GM12864 (cell line): Measurements from ENCODE around the gene CCDC9B.
A peak's percentile ranks its signal among the peaks of the same experiment; 100 is the strongest.

Source experiments
- DNase-seq: peaks from one replicate; pipeline ENCODE4 v3.0.0-alpha.2; 2011; ENCODE audit warnings: low read depth
- H3K4me3 ChIP-seq: 2 replicates; pipeline ENCODE4 v1.5.1; 2011; ENCODE audit warnings: mild to moderate bottlenecking, low read depth, low read length, control low read depth
- TF ChIP-seq, protein P1 (sequence below): IDR thresholded peaks from 2 replicates; pipeline ENCODE4 v1.5.1; 2011; ENCODE audit warnings: low read depth, mild to moderate bottlenecking, moderate library complexity, low read length, control low read depth, inconsistent platforms; ENCODE audit errors: missing control alignments

CCDC9B gene

DNA sequence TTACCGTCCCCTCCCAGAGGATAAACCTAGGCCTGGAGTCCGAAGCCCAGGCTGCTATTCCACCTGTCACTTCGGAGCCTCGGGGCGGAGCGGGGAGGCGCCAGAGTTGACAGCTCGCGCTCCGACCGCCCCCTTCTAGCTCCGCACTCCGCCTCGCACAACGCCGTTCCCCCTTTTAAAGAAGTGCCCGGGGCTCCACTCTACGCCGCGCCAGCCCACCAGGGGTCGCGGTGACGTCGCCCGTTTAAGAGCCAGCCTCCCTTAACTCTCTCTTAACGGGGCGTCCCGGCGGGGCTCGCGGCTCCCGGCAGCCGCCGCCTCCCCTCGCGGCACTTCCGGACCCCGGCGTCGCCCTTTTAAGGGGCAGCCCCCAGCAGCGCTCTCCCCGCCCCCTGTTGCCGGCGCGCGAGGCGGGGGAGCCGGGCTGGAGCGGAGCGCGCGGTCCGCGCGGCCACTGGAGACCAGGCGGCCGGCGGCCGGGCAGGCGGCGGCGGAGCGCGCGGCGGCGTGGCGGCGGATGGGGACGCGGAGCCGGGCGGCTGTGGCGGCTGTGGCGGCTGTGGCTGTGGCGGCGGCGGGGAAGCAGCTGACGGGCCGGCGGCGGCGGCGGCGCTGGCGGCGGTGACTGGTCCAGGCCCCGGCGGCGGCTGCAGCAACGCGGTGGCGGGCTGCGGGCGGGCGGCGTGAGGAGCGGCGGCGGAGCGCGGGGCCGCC is 17.3 kb downstream of the CCDC9B start, which contains the start of gene INAFM2:
TSS of gene INAFM2 (plus strand) at position 454 of the 714 bp plus-strand sequence. CDS start 364 bp downstream, outside the sequence.
- TF ChIP-seq, protein P1, sequence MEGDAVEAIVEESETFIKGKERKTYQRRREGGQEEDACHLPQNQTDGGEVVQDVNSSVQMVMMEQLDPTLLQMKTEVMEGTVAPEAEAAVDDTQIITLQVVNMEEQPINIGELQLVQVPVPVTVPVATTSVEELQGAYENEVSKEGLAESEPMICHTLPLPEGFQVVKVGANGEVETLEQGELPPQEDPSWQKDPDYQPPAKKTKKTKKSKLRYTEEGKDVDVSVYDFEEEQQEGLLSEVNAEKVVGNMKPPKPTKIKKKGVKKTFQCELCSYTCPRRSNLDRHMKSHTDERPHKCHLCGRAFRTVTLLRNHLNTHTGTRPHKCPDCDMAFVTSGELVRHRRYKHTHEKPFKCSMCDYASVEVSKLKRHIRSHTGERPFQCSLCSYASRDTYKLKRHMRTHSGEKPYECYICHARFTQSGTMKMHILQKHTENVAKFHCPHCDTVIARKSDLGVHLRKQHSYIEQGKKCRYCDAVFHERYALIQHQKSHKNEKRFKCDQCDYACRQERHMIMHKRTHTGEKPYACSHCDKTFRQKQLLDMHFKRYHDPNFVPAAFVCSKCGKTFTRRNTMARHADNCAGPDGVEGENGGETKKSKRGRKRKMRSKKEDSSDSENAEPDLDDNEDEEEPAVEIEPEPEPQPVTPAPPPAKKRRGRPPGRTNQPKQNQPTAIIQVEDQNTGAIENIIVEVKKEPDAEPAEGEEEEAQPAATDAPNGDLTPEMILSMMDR = peak; percentile 37
- peak within 1 kb of the TSS; percentile 68 for H3K4me3 ChIP-seq
- DNase-seq = peak; percentile 72

DNA sequence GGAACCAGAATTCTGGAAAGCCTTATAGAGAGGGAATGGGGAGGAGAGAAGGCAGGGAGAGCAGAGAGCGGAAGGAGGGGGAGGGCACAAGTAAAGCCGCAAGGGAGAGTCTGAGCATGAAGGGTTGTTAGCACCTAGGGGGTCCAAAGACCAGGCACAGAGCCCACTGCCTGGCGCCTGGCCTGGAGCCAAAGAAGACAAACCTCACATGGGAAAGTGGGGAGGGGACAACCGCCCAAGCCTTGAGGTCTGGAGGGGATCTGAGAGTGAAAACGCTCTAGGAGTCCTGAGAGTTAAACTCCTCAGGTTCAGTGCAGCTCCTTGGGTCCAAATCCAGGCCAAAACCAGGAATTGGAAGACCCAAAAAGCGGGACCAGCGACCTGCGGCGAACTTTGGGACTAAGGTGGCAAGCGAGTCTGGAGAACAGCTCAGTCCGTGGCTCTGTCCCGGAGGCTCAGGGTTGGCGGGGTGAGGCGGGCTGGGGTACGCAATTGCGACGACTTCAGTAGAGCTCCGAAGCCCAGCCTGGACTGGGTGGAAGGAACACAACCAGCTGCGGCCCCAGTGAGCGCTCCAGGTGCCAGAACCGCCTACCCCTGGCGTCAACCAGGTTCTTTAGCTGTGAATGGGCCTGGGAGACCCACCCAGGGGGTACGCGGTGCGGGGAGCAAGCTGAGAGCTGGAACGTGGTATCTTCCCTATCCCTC is 18.1 kb downstream of the CCDC9B start:
- TF ChIP-seq, protein P1 = no peak
- H3K4me3 ChIP-seq = peak overlapping the region; percentile 28
- no peak for DNase-seq

DNA sequence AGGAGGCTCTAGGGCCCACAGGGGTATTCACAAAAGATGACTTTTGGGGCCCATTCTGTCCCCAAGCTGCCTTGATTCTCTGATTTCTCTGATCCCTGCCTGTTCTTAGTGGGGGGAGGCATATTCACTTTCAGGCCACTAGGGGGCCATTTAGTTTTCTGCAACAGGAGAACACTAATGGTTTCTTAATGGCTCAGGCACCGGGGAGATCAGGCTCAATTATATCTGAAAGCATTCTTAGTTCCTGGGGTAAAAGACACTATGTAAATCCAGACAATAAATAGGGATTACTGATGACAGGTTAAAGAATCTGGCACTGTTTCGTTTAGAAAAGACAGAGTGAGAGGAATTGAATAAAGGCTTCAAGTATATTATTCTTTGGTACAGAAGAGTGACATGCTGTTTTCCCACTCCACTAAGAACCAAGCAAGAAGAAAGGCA is 19.8 kb downstream of the CCDC9B start:
- DNase-seq = no peak
- TF ChIP-seq, protein P1 = peak; percentile 82
- no peak overlapping the region for H3K4me3 ChIP-seq

DNA sequence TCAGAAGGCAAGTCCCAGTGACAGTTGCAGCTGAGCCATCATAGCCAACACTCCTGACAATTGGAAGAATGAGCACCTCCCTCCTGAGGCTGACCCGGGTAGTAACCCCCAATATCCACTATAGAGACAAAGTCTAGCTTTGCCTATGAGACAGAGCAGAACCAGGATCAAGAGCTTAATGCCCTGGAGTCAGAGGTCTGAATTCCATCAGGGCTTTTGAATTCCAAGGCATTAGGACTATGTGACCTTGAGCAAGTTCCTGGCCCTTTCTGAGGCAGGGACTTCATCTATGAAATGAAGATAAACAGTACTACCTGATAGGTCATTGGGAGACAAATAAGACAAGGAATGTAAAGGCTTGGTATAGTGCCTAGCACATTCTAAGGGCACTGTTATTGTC is 20.3 kb downstream of the CCDC9B start:
- DNase-seq = no peak
- TF ChIP-seq, protein P1 = no peak
- no peak overlapping the region for H3K4me3 ChIP-seq

DNA sequence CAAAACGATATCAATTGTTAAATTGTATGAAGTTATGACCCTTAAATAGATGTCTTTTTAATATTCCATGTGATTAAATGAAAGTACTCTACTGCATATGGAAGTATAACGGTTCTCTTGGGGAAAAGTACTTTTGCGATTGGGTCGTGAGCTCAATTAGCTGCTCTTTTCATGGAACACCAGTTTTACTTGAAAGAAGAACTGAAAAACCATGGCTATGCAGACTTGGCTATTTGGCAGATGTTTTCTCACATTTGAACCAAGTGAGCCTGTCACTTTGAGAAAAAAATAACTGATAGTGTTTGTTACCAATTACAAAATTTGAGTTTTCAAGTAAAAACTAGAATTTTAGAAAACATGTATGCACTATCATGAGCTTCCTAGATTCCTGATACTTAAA is 23.2 kb downstream of the CCDC9B start:
- no peak for DNase-seq
- H3K4me3 ChIP-seq = no peak overlapping the region
- TF ChIP-seq, protein P1 = no peak

DNA sequence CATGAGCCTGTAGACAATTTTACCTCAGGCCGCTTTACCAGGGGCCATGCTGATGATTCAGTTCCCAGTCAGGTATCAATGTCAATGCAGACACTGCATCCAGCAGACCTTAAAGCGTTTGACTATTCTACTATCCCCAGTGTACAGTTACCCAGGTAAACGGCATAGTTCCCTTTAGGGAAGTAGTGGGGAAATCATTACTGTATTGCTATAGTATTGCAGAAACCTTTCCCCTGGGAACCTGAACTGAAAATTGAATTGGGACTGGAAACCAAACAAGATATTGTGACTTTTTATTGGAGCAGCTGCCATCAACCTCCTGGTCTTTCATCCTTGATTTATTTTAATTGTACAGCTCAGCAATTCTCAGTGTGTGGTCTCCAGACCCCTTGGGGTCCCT is 23.8 kb downstream of the CCDC9B start:
- TF ChIP-seq, protein P1 = no peak
- no peak overlapping the region for H3K4me3 ChIP-seq
- no peak for DNase-seq
